ENCODE data around the gene ATP8A2. TPM values are rescaled to one million over a fixed set of nuclear protein-coding genes. Genes with fewer than 3 reads are reported as not detected.

ATP8A2 gene
- total and polyA plus RNA-seq, 4 donors = 0.31 to 2.7 (median 1.1) TPM

GRCh38 chr13:26015271-26016125, 643.7 kb downstream of the ATP8A2 start:
- H3K27ac ChIP-seq (ENCODE audit: low read depth in 1 of 2, low read length in 1 of 2) = no peak overlapping the region
- H3K36me3 ChIP-seq (ENCODE audit: control insufficient read depth in 4 of 4, insufficient read depth in 4 of 4, low read length in 4 of 4) = peaks cover 0 to 6% (median 2%) of the 10 kb centered on the region in 4 donors
- H3K27me3 ChIP-seq (ENCODE audit: control insufficient read depth in 3 of 3, insufficient read depth in 3 of 3, low read length in 2 of 3) = no peaks in the 10 kb centered on the region
- H3K4me3 ChIP-seq = no peak overlapping the region
- peaks cover 0 to 72% (median 36%) of the 10 kb centered on the region in 5 donors for H3K4me1 ChIP-seq (ENCODE audit: control insufficient read depth in 5 of 5, insufficient read depth in 5 of 5, low read length in 5 of 5)
- 61 to 69% methylated on average over 10 of the region's 10 CpGs for WGBS, 2 donors
- TF ChIP-seq, protein P1, sequence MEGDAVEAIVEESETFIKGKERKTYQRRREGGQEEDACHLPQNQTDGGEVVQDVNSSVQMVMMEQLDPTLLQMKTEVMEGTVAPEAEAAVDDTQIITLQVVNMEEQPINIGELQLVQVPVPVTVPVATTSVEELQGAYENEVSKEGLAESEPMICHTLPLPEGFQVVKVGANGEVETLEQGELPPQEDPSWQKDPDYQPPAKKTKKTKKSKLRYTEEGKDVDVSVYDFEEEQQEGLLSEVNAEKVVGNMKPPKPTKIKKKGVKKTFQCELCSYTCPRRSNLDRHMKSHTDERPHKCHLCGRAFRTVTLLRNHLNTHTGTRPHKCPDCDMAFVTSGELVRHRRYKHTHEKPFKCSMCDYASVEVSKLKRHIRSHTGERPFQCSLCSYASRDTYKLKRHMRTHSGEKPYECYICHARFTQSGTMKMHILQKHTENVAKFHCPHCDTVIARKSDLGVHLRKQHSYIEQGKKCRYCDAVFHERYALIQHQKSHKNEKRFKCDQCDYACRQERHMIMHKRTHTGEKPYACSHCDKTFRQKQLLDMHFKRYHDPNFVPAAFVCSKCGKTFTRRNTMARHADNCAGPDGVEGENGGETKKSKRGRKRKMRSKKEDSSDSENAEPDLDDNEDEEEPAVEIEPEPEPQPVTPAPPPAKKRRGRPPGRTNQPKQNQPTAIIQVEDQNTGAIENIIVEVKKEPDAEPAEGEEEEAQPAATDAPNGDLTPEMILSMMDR (IDR thresholded peaks at IDR 0.05; ENCODE audit: control extremely low read depth, extremely low read depth) = no peak
- H3K9ac ChIP-seq (ENCODE audit: insufficient read depth in 1 of 2, low read length in 2 of 2) = peak overlapping the region in 1 of 2 donors; percentile 46
- no peak for ATAC-seq (ENCODE audit: insufficient read depth, low FRiP score)
- no peaks in the 10 kb centered on the region for H3K9me3 ChIP-seq (ENCODE audit: control insufficient read depth in 4 of 4, insufficient read depth in 3 of 4, low read length in 3 of 4)
- DNase-seq = peak; percentile 29 to 85 (median 83)

- no peaks in the 10 kb centered on the region for H3K27me3 ChIP-seq (ENCODE audit: control insufficient read depth in 3 of 3, insufficient read depth in 3 of 3, low read length in 2 of 3)
- no peak overlapping the region for H3K4me3 ChIP-seq
- no peak overlapping the region for H3K9ac ChIP-seq (ENCODE audit: insufficient read depth in 1 of 2, low read length in 2 of 2)
- no peak overlapping the region for H3K27ac ChIP-seq (ENCODE audit: low read depth in 1 of 2, low read length in 1 of 2)
- no peak for DNase-seq
- H3K4me1 ChIP-seq (ENCODE audit: control insufficient read depth in 5 of 5, insufficient read depth in 5 of 5, low read length in 5 of 5) = peaks cover 0 to 68% (median 36%) of the 10 kb centered on the region in 5 donors
- TF ChIP-seq, protein P1 (IDR thresholded peaks at IDR 0.05; ENCODE audit: control extremely low read depth, extremely low read depth) = no peak
- no peak for ATAC-seq (ENCODE audit: insufficient read depth, low FRiP score)
- 93 to 96% methylated on average over 6 of the region's 6 CpGs for WGBS, 2 donors
- no peaks in the 10 kb centered on the region for H3K9me3 ChIP-seq (ENCODE audit: control insufficient read depth in 4 of 4, insufficient read depth in 3 of 4, low read length in 3 of 4)
- peaks cover 0 to 9% (median 4%) of the 10 kb centered on the region in 4 donors for H3K36me3 ChIP-seq (ENCODE audit: control insufficient read depth in 4 of 4, insufficient read depth in 4 of 4, low read length in 4 of 4)
Observed at GRCh38 chr13:26016189-26016588, 644.4 kb downstream of the ATP8A2 start.

DNA sequence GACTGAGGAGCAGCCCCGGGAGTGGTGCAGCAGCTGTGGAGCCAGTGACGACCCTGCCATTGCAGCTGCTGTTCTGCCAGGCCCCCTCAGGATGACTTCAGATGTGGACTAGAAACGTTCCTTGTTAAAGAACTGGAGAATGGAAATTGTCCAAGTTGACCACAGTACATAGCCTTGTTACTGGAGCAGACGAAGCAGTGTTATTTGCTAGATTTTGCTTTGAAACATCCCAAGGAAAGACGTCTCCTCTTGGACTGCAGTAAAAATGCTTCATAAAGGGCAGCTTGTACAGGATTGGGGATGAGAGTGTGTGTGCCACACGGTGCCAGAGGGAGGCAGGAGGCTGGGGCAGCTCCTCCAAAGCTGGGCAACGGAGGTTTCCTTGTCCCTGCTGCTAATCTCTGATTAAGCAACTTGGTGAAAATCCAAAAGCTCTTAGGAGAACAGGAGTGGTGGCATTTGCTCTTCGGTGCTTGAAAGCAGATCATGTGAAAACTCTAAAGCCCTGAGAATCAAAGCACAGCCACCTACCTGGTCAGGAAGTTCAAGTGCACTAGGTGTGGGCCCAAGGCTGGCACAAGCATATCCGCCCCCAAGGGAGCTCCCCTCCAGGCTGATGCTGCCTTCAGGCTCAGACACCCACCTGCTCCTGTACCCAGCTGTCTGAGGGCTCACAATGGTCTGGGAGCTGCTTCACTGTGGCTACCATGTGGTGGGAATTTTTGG, 645.6 kb downstream of the ATP8A2 start:
- DNase-seq (peak in 2 of 3 donors; percentile 42 to 57), ATAC-seq (ENCODE audit: insufficient read depth, low FRiP score) (peak; percentile 67)
- Histone ChIP-seq H3K36me3 (ENCODE audit: control insufficient read depth in 4 of 4, insufficient read depth in 4 of 4, low read length in 4 of 4) (peaks cover 0 to 9% (median 4%) of the 10 kb centered on the region in 4 donors), H3K9ac (ENCODE audit: insufficient read depth in 1 of 2, low read length in 2 of 2) (no peak overlapping the region), H3K4me1 (ENCODE audit: control insufficient read depth in 5 of 5, insufficient read depth in 5 of 5, low read length in 5 of 5) (peaks cover 0 to 65% (median 36%) of the 10 kb centered on the region in 5 donors), H3K4me3 (no peak overlapping the region), H3K27ac (ENCODE audit: low read depth in 1 of 2, low read length in 1 of 2) (peak overlapping the region in 1 of 2 donors; percentile 5), H3K9me3 (ENCODE audit: control insufficient read depth in 4 of 4, insufficient read depth in 3 of 4, low read length in 3 of 4) (no peaks in the 10 kb centered on the region), H3K27me3 (ENCODE audit: control insufficient read depth in 3 of 3, insufficient read depth in 3 of 3, low read length in 2 of 3) (no peaks in the 10 kb centered on the region)
- TF ChIP-seq, protein P1 (IDR thresholded peaks at IDR 0.05; ENCODE audit: control extremely low read depth, extremely low read depth) = no peak
- 58 to 72% methylated on average over 9 of the region's 9 CpGs for WGBS, 2 donors
